Prostate gland (tissue), 2 donors: Measurements from ENCODE around the gene DGKG.

Experiments
- POLR2AphosphoS5 ChIP-seq: sonication (generic); formaldehyde crosslinking; IDR thresholded peaks from one replicate; pipeline ENCODE4 v1.6.1; 2017; ENCODE audit warnings: antibody characterized with exemption
- TF ChIP-seq, protein P1 (sequence below), 4 experiments: fragments of 200-600 bp in 2 of 4; fragments of 450-650 bp in 2 of 4; sonication (generic) in 2 of 4; IDR thresholded peaks; 1 replicate in 3 of 4; 2 replicates in 1 of 4; pipeline ENCODE4 v1.5.1; 2016 to 2019; ENCODE audit warnings: antibody characterized with exemption in 4 of 4, mild to moderate bottlenecking in 2 of 4, moderate library complexity in 2 of 4

DNA sequence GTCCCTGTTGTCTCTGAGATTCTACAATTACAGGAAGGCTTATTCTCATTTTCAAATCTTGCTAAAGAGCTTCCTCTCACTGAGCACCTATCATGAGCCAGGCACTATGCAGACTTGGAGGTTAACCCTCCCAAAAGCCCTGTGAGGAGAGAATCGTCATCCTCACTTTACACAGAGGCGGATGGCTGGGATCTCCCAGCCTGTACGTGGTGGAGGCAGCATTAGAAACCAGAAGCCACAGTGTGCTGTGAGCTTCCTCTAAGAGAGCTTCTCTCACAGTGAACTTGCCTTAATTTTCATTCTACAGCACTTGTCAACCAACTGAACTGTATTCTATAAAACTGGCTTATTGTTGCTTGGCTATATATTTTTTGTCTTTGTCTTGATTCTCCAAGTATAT, 6.1 kb upstream of the DGKG start:
- TF ChIP-seq, protein P1, sequence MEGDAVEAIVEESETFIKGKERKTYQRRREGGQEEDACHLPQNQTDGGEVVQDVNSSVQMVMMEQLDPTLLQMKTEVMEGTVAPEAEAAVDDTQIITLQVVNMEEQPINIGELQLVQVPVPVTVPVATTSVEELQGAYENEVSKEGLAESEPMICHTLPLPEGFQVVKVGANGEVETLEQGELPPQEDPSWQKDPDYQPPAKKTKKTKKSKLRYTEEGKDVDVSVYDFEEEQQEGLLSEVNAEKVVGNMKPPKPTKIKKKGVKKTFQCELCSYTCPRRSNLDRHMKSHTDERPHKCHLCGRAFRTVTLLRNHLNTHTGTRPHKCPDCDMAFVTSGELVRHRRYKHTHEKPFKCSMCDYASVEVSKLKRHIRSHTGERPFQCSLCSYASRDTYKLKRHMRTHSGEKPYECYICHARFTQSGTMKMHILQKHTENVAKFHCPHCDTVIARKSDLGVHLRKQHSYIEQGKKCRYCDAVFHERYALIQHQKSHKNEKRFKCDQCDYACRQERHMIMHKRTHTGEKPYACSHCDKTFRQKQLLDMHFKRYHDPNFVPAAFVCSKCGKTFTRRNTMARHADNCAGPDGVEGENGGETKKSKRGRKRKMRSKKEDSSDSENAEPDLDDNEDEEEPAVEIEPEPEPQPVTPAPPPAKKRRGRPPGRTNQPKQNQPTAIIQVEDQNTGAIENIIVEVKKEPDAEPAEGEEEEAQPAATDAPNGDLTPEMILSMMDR (IDR thresholded peaks at IDR 0.05), result no peak
- TF ChIP-seq POLR2AphosphoS5, result no peak
